GM21390 (cell line): ENCODE data around the gene SP100.
"Not testable (repeated sequence)": the region's sequence is repeated elsewhere in the genome, so short reads cannot be mapped to it uniquely, and the experiment has no call there.

Source experiments
- ATAC-seq: cut with Tn5 transposase; IDR thresholded peaks from one replicate; pipeline ENCODE4 v1.9.1; 2021; ENCODE audit not compliant: unreplicated experiment

Gene SP100

GRCh38 chr2:230416061-230416721 is at the start of gene SP100:
SP100 (plus strand) TSS chr2:230416201; CDS start chr2:230416297, 96 bp downstream.
- peak; percentile 80 for ATAC-seq

- no peak for ATAC-seq
Measured at GRCh38 chr2:230382108-230382507, 33.9 kb upstream of the SP100 start.

DNA sequence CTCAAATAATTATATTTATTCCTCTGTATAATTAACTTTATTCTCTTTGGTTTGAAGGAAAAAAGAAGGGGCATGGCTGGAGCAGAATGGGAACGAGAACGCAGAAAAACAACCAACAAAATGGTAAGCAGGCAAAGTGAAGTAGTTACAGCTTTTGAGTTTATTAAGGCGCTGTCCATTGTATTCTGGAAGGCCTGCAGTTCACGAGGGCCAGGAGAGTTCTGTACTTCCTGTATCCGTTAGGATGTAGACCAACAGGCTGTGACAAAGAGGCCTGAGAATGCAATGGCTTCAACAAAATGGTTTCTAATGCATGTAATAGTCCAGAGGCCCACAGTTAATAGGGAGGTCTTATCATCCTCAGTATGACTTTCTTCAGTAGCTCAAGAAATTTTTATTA is 32.5 kb upstream of the SP100 start:
- ATAC-seq, result no peak

DNA sequence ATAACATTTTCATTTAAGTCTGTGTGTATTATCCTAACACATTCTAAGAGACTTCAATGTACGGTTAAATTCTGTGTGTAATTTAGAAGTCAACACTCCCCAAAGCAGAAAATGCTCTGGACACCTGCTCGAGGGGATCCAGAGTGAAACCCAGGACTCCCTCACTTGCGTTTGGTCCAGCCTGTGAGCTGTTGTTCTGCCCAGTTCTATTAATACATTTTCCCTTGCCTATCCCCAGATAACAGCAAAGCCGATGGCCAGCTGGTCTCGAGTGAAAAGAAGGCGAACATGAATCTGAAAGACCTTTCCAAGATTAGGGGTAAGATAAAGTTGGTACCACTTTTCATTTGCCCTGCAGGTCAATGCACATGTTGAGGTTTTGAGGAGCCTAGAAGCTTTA is 31.0 kb upstream of the SP100 start:
- no peak for ATAC-seq

- no peak for ATAC-seq
Measured at GRCh38 chr2:230394301-230394700, 21.7 kb upstream of the SP100 start.

DNA sequence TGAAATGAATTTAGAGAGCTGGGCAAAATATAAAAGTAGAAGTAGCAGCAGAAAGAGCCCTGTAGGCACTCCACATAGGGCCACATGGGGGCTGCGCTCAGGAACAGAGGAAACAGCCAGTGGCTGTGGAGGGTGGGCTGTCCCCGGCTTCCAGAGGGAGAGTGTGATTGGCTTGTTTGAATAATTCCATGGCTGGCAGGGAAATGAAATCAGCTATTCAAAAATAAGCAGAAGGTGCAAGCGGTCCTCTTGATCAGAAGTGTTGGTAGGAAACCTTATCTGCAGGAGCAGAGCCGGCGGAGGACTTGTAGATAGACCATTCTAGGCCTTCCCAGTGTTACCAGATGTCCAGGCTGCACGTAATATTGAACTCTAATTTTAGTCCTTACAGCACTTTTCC is 17.3 kb upstream of the SP100 start:
- ATAC-seq, result not testable (repeated sequence)

- no peak for ATAC-seq
Measured at GRCh38 chr2:230400041-230400440, 16.0 kb upstream of the SP100 start.

- no peak for ATAC-seq
Measured at GRCh38 chr2:230400454-230400853, 15.5 kb upstream of the SP100 start.

GRCh38 chr2:230401026-230401425 is 15.0 kb upstream of the SP100 start:
- ATAC-seq, result not testable (repeated sequence)

DNA sequence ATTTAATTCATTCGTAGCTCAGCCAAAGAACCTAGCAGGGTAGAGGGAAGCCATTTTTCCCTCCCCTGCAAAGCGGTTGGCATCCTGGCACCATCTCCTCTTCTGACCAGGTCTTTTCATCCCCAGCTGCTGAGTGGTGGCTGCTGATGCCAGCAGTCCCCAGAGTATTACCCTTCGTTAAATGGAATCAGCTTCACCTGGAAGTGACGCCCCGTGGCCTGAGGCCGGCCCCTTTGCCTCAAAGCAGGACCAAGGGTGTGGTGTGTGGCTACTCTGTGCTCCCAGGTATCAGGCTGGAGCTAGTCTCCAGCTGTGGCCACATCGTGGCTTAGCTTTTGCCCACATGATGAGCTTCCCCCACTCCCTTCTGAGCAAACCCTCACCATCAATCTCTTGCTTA is 12.3 kb upstream of the SP100 start:
- no peak for ATAC-seq

DNA sequence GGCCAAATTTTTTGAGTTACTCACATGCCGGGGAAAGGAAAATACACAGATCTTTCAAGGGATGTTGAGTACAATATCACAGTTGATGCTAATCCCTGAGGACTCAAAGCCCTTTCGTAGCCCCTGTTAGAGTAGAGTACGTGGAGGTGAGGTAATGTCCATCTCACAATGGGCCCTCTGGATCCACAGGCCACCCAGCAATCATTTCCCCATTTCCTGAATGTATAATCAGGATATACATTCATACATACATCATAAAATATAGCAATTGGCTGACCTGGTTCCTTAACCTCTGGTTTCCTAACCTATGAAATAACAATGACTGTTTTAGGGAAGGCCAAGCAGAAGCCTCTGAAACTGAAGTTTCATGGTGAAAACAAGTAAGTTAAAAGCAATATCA is 10.2 kb upstream of the SP100 start:
- no peak for ATAC-seq

- no peak for ATAC-seq
Measured at GRCh38 chr2:230408244-230408842, 7.7 kb upstream of the SP100 start.

GRCh38 chr2:230409316-230409715 is 6.7 kb upstream of the SP100 start:
- not testable (repeated sequence) for ATAC-seq

DNA sequence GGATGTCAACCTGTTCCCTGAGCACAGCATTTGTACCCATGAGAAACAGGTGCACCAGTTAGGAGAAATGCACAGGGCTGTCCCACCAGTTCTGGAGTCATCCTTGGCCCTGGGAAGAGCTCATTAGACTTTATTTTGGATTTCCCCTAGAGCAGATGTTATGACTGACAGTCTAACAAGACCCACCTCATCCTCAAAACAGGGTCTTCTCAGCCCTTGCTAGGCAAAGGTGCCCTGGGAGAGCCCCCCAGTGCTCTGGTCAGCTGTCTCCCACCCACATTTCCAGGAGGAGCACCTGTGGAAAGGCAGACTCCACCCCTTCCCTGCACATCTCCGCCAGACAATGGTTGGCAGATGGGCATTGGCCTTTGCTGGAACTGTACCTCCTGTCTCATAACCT is 5.7 kb upstream of the SP100 start:
- ATAC-seq, result no peak

DNA sequence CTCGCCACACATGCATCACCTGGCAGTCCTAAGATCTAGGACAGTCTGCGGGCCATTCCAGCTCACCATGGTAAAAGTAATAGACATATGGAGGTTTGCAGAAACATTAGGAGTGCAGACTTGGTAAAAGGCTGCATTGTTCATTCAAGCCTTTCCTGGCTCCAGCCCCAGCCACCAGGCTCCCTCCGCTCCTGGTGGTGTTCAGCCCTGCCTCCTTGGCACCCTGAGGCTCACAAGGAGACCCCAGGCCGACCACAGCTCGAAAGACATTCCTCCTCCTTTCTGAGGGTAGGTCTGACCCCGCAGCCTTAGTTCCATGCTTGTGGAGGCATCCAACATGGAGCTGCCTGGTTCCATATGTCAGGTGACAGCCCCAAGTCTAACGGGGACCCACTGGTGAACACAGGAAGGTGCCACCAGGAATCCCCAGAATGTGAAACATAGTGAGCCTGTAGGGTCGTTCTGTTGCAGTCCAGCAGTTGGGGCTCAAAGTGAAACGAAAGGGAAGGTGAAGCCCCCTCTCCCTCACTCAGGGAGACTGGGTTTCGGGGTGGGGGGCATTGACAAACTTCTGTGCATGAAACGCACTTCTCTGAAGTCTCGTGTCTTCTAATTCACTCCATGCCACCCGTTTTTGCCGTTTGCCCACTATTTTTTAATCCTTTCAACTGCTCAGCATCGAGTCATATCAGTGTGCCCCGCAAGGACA is 5.0 kb upstream of the SP100 start:
- no peak for ATAC-seq

DNA sequence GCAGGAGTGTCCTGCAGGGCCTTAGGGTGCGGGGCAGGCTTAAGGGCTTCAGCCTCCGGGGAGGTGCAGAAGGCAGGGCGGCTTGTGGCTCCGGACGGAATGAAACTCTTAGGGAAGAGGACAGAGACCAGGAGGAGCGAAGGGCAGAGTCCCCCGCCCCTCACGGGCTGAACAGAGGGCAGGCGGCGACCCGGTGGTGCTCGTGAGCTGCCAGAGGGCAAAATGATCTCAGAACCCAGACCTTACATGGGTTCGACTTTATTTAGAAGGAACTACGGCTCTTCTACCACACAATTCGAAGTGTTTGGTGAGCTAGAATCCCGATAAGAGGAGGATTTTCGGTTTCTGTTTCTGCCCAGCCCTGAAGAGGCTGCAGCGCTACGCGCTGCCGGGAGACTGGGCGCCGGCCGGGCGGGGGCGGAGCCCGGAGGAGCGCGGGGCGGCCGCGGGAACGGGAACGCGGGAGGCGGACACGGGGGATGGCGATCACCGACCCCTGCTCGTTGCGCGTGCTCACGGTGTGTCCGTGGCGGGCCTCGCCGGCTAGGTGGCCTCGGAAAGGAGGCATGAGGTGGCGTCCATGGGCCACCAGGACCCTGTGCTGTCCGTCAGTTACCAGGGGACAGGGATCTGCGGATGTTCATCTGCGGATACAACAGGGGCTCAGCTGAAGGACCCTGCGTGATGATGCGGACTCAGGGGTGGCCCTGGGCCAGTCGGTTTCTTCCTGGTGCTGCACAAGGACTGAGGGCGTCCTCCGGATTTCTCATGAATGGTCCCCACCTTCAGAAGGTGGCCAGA is 4.2 kb upstream of the SP100 start:
- peak; percentile 64 for ATAC-seq

- ATAC-seq, result no peak
Measured at GRCh38 chr2:230412371-230412711, 3.7 kb upstream of the SP100 start.

DNA sequence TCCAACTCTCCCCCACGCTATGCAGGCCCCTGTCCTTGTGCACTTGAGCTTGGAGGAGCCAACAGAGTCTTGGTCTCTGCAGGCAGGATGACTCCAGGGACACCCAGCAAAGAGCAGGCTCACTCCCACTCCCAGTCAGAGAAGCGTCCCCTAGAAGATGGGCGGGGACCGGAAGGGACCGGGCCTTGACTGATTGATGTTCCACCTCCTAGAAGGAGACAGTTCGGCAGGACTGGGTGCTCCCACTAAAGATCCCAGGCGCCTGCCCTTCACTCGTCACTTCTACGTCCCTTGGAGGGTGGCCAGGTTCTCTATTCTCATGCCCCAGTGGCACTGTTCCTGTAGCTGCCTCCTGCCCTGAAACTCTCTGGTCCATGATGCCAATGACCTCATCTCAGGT is 3.2 kb upstream of the SP100 start:
- no peak for ATAC-seq

GRCh38 chr2:230413479-230413878 is 2.5 kb upstream of the SP100 start:
- no peak for ATAC-seq

GRCh38 chr2:230414302-230414701 is 1.7 kb upstream of the SP100 start:
- no peak for ATAC-seq

DNA sequence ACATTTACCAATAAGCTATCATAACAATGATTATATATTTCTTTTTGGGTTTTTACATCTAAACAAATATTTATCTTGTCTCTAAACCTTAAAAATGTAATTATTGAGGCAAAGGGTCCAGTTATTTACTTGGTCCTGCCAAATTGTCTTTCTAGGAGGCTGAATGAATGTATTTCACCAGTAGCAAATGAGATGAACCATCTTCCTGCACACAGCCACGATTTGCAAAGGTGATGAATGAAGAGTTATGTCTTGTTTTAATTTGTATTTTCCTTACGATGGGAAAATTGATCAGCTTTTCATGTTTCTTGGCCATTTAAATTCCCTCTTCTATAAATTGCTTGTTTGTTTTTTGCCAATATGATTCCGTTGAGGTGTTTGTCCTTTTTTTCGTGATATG is 1.4 kb downstream of the SP100 start:
- ATAC-seq, result no peak
